H1 (cell line): ENCODE data around the gene SLC13A2. TPM values are rescaled to one million over a fixed set of nuclear protein-coding genes. Genes with fewer than 3 reads are reported as not detected.

Experiments used
- CTCF ChIA-PET: fragments of 300-600 bp; sonication (Branson Sonifier 250); formaldehyde crosslinking; loops from one replicate; lab custom pipeline; 2021; ENCODE audit not compliant: partially characterized antibody; lab: Charles Lee
- POLR2A ChIA-PET: fragments of 300-600 bp; sonication (Branson Sonifier 250); formaldehyde crosslinking; loops from one replicate; lab custom pipeline; 2021; ENCODE audit warnings: inconsistent platforms; ENCODE audit not compliant: partially characterized antibody; lab: Charles Lee
- DNase-seq, 2 experiments: peaks; one replicate each; pipeline versions ENCODE4 v3.0.0 to v3.0.0-alpha.2; 2010 to 2022; ENCODE audit warnings: low spot score in 2 of 2, low read depth in 1 of 2, mixed read lengths in 1 of 2
- FAIRE-seq: peaks from 2 replicates; lab custom pipeline; 2011; peaks lifted over from hg19 to GRCh38; lab: Jason Lieb, UNC
- H2AFZ ChIP-seq: 2 replicates; pipeline ENCODE4 v1.8.1; 2012; ENCODE audit warnings: low read length, inconsistent platforms
- H2AK5ac ChIP-seq: 2 replicates; pipeline ENCODE4 v1.6.1; 2013; ENCODE audit warnings: low read depth, low read length
- H2BK120ac ChIP-seq: replicated peaks from 2 replicates; pipeline ENCODE3; 2013; ENCODE audit warnings: low read depth, low read length, inconsistent platforms
- H2BK12ac ChIP-seq: 2 replicates; pipeline ENCODE4 v1.6.1; 2013; ENCODE audit warnings: low read depth, low read length
- H2BK15ac ChIP-seq: 2 replicates; pipeline ENCODE4 v1.6.1; 2013; ENCODE audit warnings: low read length
- H2BK20ac ChIP-seq: 2 replicates; pipeline ENCODE4 v1.6.1; 2013; ENCODE audit warnings: low read length
- H2BK5ac ChIP-seq: 2 replicates; pipeline ENCODE4 v1.6.1; 2013; ENCODE audit warnings: low read depth, low read length
- H3K14ac ChIP-seq: 2 replicates; pipeline ENCODE4 v1.6.1; 2013; ENCODE audit warnings: inconsistent platforms; ENCODE audit not compliant: insufficient read length
- H3K18ac ChIP-seq: 2 replicates; pipeline ENCODE4 v1.6.1; 2013; ENCODE audit warnings: low read length; ENCODE audit errors: extremely low read depth
- H3K23ac ChIP-seq: 2 replicates; pipeline ENCODE4 v1.6.1; 2013; ENCODE audit warnings: inconsistent platforms; ENCODE audit not compliant: insufficient read length
- H3K23me2 ChIP-seq: 2 replicates; pipeline ENCODE4 v1.6.1; 2013; ENCODE audit warnings: low read depth, low read length
- H3K27ac ChIP-seq: 2 replicates; pipeline ENCODE4 v1.6.1; 2011; ENCODE audit warnings: low read depth, low read length, inconsistent platforms
- H3K27me3 ChIP-seq, 4 experiments: replicated peaks in 1 of 4; 1 replicate in 1 of 4; 2 replicates in 3 of 4; pipeline versions ENCODE4 v1.6.1 to v1.8.1; 2011 to 2013; ENCODE audit warnings: low read length in 3 of 4, mild to moderate bottlenecking in 3 of 4, inconsistent platforms in 2 of 4, mixed read lengths in 2 of 4, moderate library complexity in 1 of 4; ENCODE audit not compliant: control insufficient read depth in 3 of 4, insufficient read depth in 3 of 4; ENCODE audit errors: extremely low read depth in 1 of 4
- H3K36me3 ChIP-seq, 4 experiments: 2 replicates each; pipeline versions ENCODE4 v1.6.1 to v1.8.1; 2011 to 2013; ENCODE audit warnings: mild to moderate bottlenecking in 4 of 4, low read length in 3 of 4, moderate library complexity in 2 of 4, control low read depth in 1 of 4, inconsistent platforms in 1 of 4; ENCODE audit not compliant: insufficient read depth in 4 of 4, control insufficient read depth in 2 of 4
- H3K4ac ChIP-seq: replicated peaks from 2 replicates; pipeline ENCODE3; 2013; ENCODE audit warnings: low read length, low read depth, mixed read lengths, inconsistent platforms; ENCODE audit not compliant: insufficient read length
- H3K4me1 ChIP-seq, 4 experiments: replicated peaks in 1 of 4; 1 replicate in 1 of 4; 2 replicates in 3 of 4; pipeline versions ENCODE4 v1.6.1 to v1.8.1; 2011 to 2013; ENCODE audit warnings: low read length in 3 of 4, inconsistent platforms in 2 of 4, mixed read lengths in 1 of 4; ENCODE audit not compliant: insufficient read depth in 4 of 4, control insufficient read depth in 3 of 4
- H3K4me2 ChIP-seq, 2 experiments: 2 replicates each; pipeline versions ENCODE4 v1.6.1 to v1.8.1; 2011 to 2013; ENCODE audit warnings: low read depth in 2 of 2, low read length in 2 of 2, control low read depth in 1 of 2, inconsistent platforms in 1 of 2, mild to moderate bottlenecking in 1 of 2; ENCODE audit not compliant: insufficient read depth in 1 of 2
- H3K4me3 ChIP-seq, 4 experiments: fragments of 200-600, 300-600 bp in 1 of 4; sonication (generic), shearing (Covaris generic), sonication (Bioruptor Twin) in 1 of 4; 2 replicates each; pipeline versions ENCODE4 v1.5.1 to v1.8.1; 2011 to 2016; ENCODE audit warnings: low read length in 4 of 4, low read depth in 3 of 4, control low read depth in 2 of 4, inconsistent platforms in 2 of 4, mild to moderate bottlenecking in 2 of 4, mixed read lengths in 1 of 4, moderate library complexity in 1 of 4; ENCODE audit not compliant: insufficient read depth in 2 of 4; ENCODE audit errors: extremely low read depth in 1 of 4
- H3K56ac ChIP-seq: replicated peaks from 2 replicates; pipeline ENCODE3; 2013; ENCODE audit warnings: low read depth, mild to moderate bottlenecking, mixed read lengths, low read length, inconsistent platforms; ENCODE audit not compliant: insufficient read length
- H3K79me1 ChIP-seq: 2 replicates; pipeline ENCODE4 v1.6.1; 2013; ENCODE audit warnings: low read depth, low read length, control low read depth
- H3K79me2 ChIP-seq, 2 experiments: 2 replicates each; pipeline versions ENCODE4 v1.6.1 to v1.8.1; 2012 to 2013; ENCODE audit warnings: low read length in 2 of 2, mild to moderate bottlenecking in 2 of 2, inconsistent platforms in 1 of 2; ENCODE audit not compliant: insufficient read depth in 2 of 2, control insufficient read depth in 1 of 2
- H3K9ac ChIP-seq, 4 experiments: replicated peaks in 1 of 4; 1 replicate in 1 of 4; 2 replicates in 3 of 4; pipeline versions ENCODE4 v1.6.1 to v1.8.1; 2011 to 2013; ENCODE audit warnings: low read depth in 3 of 4, low read length in 3 of 4, control low read depth in 2 of 4, mild to moderate bottlenecking in 2 of 4, moderate library complexity in 2 of 4, inconsistent platforms in 1 of 4; ENCODE audit errors: extremely low read depth in 1 of 4
- H3K9me3 ChIP-seq, 2 experiments: 2 replicates each; pipeline versions ENCODE4 v1.6.1 to v1.8.1; 2012 to 2013; ENCODE audit warnings: mild to moderate bottlenecking in 2 of 2, moderate library complexity in 2 of 2, control low read depth in 1 of 2, inconsistent platforms in 1 of 2, low read depth in 1 of 2, low read length in 1 of 2, mixed read lengths in 1 of 2; ENCODE audit not compliant: insufficient read depth in 2 of 2
- H4K20me1 ChIP-seq, 2 experiments: replicated peaks in 1 of 2; 2 replicates each; pipeline versions ENCODE3 to v1.8.1; 2011 to 2013; ENCODE audit warnings: inconsistent platforms in 2 of 2, low read length in 2 of 2, mild to moderate bottlenecking in 1 of 2; ENCODE audit not compliant: insufficient read depth in 2 of 2, control insufficient read depth in 1 of 2
- H4K5ac ChIP-seq: 2 replicates; pipeline ENCODE4 v1.6.1; 2013; ENCODE audit warnings: low read length, low read depth, mixed read lengths, inconsistent platforms; ENCODE audit not compliant: insufficient read length
- H4K8ac ChIP-seq: 2 replicates; pipeline ENCODE4 v1.8.0; 2013; ENCODE audit warnings: mild to moderate bottlenecking, moderate library complexity, low read length, inconsistent platforms; ENCODE audit not compliant: insufficient read depth; ENCODE audit errors: extremely low read depth
- H4K91ac ChIP-seq: replicated peaks from 2 replicates; pipeline ENCODE3; 2013; ENCODE audit warnings: low read length, mixed read lengths, inconsistent platforms; ENCODE audit not compliant: insufficient read length
- BCL11A ChIP-seq, 2 experiments: IDR thresholded peaks; one replicate each; pipeline ENCODE4 v1.6.1; 2011; ENCODE audit warnings: low read depth in 2 of 2, low read length in 2 of 2, mild to moderate bottlenecking in 2 of 2
- RNF2 ChIP-seq: fragments of 200-900, 300-1000 bp; sonication (generic); IDR thresholded peaks from 2 replicates; pipeline ENCODE4 v1.7.1; 2016; ENCODE audit warnings: borderline replicate concordance, low read depth, mild to moderate bottlenecking, antibody characterized with exemption, low read length; ENCODE audit not compliant: poor library complexity, severe bottlenecking; ENCODE audit errors: missing control alignments
- SIRT6 ChIP-seq: IDR thresholded peaks from one replicate; pipeline ENCODE4 v1.7.1; 2012; ENCODE audit warnings: low read length, inconsistent platforms
- SP1 ChIP-seq: IDR thresholded peaks from 2 replicates; pipeline ENCODE4 v1.6.1; 2011; ENCODE audit warnings: low read depth, low read length
- WGBS, 2 experiments: shearing (Covaris generic) in 1 of 2; methylation state at CpG; one replicate each; pipeline versions ENCODE4 v1.1.6 to v1.1.7; 2013 to 2015; ENCODE audit warnings: low lambda C conversion rate in 2 of 2, mixed read lengths in 2 of 2, inconsistent platforms in 1 of 2, low coverage in 1 of 2, missing lambda C conversion rate in 1 of 2; ENCODE audit not compliant: insufficient replicate concordance in 2 of 2, insufficient coverage in 1 of 2, insufficient read length in 1 of 2; ENCODE audit errors: extremely low coverage in 1 of 2, missing lambda C conversion rate in 1 of 2; 5-methylcytosine and 5-hydroxymethylcytosine counted together
- polyA plus RNA-seq, 7 experiments: library from polyadenylated mRNA; depleted of rRNA in 3 of 7; stranded (reverse) in 5 of 7; unstranded in 2 of 7; fragments of >200 nt in 5 of 7; fragments of 200-250 nt in 2 of 7; gene quantifications; 1 replicate in 5 of 7; 2 replicates in 1 of 7; 4 replicates in 1 of 7; pipeline versions ENCODE4 v1.2.1 to v1.2.3, GENCODE V29; 2011 to 2013; ENCODE audit warnings: missing spikeins in 2 of 7, mixed read lengths in 2 of 7
- total RNA-seq: library from RNA; stranded (reverse); fragmentation: NEBNext Ultra II Directional; extraction: Animal tissue kit (Norgen Biotek cat#: 25700); gene quantifications from 2 replicates; pipeline ENCODE4 v1.2.1, GENCODE V29; 2021
- TF ChIP-seq, protein P1 (sequence below), 3 experiments: IDR thresholded peaks; 1 replicate in 2 of 3; 2 replicates in 1 of 3; pipeline versions ENCODE4 v1.5.1 to v1.6.1; 2011; ENCODE audit warnings: low read length in 3 of 3, mild to moderate bottlenecking in 3 of 3, inconsistent platforms in 2 of 3, low read depth in 1 of 3, moderate library complexity in 1 of 3; ENCODE audit not compliant: insufficient read depth in 1 of 3; ENCODE audit errors: control extremely low read depth in 1 of 3

The SLC13A2 gene
- total and polyA plus RNA-seq, 2 of the 8 experiments (the other 6 are each of a cell fraction or from before 2014, with no cell fraction given), result not detected

DNA sequence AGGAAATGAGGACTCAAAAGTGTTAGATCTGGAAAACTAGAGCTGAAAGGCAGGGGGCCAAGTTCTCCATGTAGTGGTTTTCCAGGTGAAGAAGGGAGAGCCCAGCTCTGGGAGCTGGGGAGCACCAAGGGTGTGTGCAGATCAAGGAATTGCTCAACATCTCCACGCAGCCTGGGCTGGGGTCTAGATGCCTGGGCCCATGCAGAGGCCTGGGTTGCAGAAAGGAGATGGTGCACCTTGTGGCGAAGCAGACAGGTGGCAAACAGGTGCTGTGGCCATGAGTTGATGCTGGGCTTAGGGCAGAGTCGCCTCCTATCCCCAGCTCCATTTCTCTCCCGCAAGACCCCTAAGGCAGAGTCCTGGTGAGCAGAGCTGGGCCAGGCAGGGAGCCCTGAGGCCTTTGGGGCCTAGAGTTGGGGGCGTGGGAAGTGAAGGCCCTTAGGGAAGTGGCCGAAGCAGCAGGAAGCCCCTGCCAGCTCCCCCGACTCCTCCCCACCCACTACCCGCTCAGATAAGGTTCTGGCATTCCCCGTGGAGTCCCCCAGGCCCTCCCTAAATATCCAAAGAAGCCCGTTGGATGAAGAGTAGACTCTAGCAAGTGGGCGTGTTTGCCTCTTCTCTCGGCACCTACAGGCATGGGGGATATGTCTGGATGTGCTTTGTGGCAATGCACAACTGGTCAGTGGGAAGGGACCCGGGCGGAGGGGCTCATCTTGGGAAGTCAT lies 33.5 kb downstream of the SLC13A2 start:
- H2BK120ac ChIP-seq, result no peak overlapping the region
- H3K23ac ChIP-seq, result no peak overlapping the region
- POLR2A ChIA-PET, result interaction anchor here (1.2 to 1.5 kb wide), 3 partner anchors 29 to 149 kb away, joined by 3 to 4 read pairs (median 4); partner anchors contain the start of gene POLDIP2
- no peak overlapping the region for H4K91ac ChIP-seq
- H2BK12ac ChIP-seq, result no peak overlapping the region
- no peak for TF ChIP-seq BCL11A (IDR thresholded peaks at IDR 0.05; ENCODE audit: low read depth in 2 of 2, low read length in 2 of 2)
- TF ChIP-seq, protein P1, sequence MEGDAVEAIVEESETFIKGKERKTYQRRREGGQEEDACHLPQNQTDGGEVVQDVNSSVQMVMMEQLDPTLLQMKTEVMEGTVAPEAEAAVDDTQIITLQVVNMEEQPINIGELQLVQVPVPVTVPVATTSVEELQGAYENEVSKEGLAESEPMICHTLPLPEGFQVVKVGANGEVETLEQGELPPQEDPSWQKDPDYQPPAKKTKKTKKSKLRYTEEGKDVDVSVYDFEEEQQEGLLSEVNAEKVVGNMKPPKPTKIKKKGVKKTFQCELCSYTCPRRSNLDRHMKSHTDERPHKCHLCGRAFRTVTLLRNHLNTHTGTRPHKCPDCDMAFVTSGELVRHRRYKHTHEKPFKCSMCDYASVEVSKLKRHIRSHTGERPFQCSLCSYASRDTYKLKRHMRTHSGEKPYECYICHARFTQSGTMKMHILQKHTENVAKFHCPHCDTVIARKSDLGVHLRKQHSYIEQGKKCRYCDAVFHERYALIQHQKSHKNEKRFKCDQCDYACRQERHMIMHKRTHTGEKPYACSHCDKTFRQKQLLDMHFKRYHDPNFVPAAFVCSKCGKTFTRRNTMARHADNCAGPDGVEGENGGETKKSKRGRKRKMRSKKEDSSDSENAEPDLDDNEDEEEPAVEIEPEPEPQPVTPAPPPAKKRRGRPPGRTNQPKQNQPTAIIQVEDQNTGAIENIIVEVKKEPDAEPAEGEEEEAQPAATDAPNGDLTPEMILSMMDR (IDR thresholded peaks at IDR 0.05; ENCODE audit: control extremely low read depth in 1 of 3, insufficient read depth in 1 of 3, low read depth in 1 of 3, low read length in 3 of 3), result no peak
- no peak for TF ChIP-seq RNF2
- no peak for TF ChIP-seq SP1
- TF ChIP-seq SIRT6, result no peak
- no peak overlapping the region for H3K56ac ChIP-seq
- H4K5ac ChIP-seq, result no peak overlapping the region
- no peaks in the 10 kb centered on the region for H3K79me2 ChIP-seq
- no peak for FAIRE-seq
- H3K27me3 ChIP-seq, result peaks cover 0 to 8% (median 4%) of the 10 kb centered on the region in 4 experiments; a peak in 4 of 7 replicates
- peaks cover 0 to 17% (median 7%) of the 10 kb centered on the region in 4 experiments; a peak in 6 of 7 replicates for H3K4me1 ChIP-seq
- H2AFZ ChIP-seq, result no peak overlapping the region
- H3K79me1 ChIP-seq, result no peaks in the 10 kb centered on the region
- H2AK5ac ChIP-seq, result no peak overlapping the region
- H3K36me3 ChIP-seq, result no peaks in the 10 kb centered on the region
- H4K20me1 ChIP-seq, result no peaks in the 10 kb centered on the region
- H3K4me3 ChIP-seq, result no peak overlapping the region
- no peak for DNase-seq
- no peak overlapping the region for H3K4ac ChIP-seq
- H2BK15ac ChIP-seq, result no peak overlapping the region
- no peaks in the 10 kb centered on the region for H3K9me3 ChIP-seq
- peaks cover 2% of the 10 kb centered on the region; the same call in 1 of the 2 replicates for H3K23me2 ChIP-seq
- peak overlapping the region in 1 of 2 experiments; percentile 26; a peak in 1 of 4 replicates for H3K4me2 ChIP-seq
- H3K18ac ChIP-seq, result no peak overlapping the region
- H3K9ac ChIP-seq, result no peak overlapping the region
- 90% methylated on average over 14 of the region's 14 CpGs; no CpG with 5 or more reads in 1 of the 2 experiments for WGBS, 2 experiments
- no peak overlapping the region for H3K27ac ChIP-seq
- CTCF ChIA-PET, result interaction anchor here (0.6 to 21.4 kb wide), 4 partner anchors 9 to 62 kb away, joined by 3 to 547 read pairs (median 6); no protein-coding TSS in a partner anchor
- no peak overlapping the region; the same call in 1 of the 2 replicates for H4K8ac ChIP-seq
- no peak overlapping the region for H3K14ac ChIP-seq
- no peak overlapping the region for H2BK5ac ChIP-seq
- H2BK20ac ChIP-seq, result no peak overlapping the region
